Nephron progenitor cell (in vitro differentiated cells): ENCODE measurements around the gene FABP6.

Experiments
- DNase-seq: peaks from one replicate; pipeline ENCODE4 v3.0.0; 2021
- H3K27ac Mint-ChIP-seq: 2 replicates; pipeline ENCODE4 v1.8.0; 2021; ENCODE audit warnings: mild to moderate bottlenecking, moderate library complexity, mixed read lengths
- H3K27me3 Mint-ChIP-seq: 2 replicates; pipeline ENCODE4 v1.8.0; 2021; ENCODE audit warnings: mild to moderate bottlenecking, low read depth, mixed read lengths; ENCODE audit not compliant: poor library complexity
- H3K36me3 Mint-ChIP-seq: 2 replicates; pipeline ENCODE4 v1.8.0; 2021; ENCODE audit warnings: low read depth, mixed read lengths
- H3K4me1 Mint-ChIP-seq: 2 replicates; pipeline ENCODE4 v1.8.0; 2021; ENCODE audit warnings: mixed read lengths
- H3K4me3 Mint-ChIP-seq: 2 replicates; pipeline ENCODE4 v1.8.0; 2021; ENCODE audit warnings: mild to moderate bottlenecking, moderate library complexity, mixed read lengths
- H3K9me3 Mint-ChIP-seq: 2 replicates; pipeline ENCODE4 v1.8.0; 2021; ENCODE audit warnings: mild to moderate bottlenecking, moderate library complexity, mixed read lengths
- TF ChIP-seq, protein P1 (sequence below): fragments of 200-600 bp; sonication (generic); IDR thresholded peaks from 2 replicates; pipeline ENCODE4 v1.5.0; 2021; ENCODE audit warnings: antibody characterized with exemption

FABP6 gene

DNA sequence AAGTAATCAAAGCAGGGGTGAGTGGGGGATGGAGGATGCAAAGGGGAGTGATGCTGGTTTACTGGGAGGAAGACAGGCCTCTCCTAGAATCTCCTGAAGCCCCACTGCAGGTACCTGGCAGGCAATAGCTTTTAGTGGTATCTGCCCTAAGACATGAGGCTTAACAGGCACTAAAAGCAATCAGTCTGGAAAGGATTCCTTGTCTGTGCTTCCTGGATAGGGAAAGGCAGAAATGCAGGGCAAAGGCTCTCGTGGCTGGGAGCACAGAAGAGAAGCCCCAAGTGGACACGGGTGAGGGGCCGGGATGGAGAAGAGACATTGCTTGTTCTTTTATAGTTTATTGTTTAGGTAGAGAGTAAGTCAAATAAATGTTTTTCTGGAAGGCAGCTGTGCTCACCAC, 43.0 kb downstream of the FABP6 start:
- H3K9me3 Mint-ChIP-seq: no peaks in the 10 kb centered on the region
- TF ChIP-seq, protein P1, sequence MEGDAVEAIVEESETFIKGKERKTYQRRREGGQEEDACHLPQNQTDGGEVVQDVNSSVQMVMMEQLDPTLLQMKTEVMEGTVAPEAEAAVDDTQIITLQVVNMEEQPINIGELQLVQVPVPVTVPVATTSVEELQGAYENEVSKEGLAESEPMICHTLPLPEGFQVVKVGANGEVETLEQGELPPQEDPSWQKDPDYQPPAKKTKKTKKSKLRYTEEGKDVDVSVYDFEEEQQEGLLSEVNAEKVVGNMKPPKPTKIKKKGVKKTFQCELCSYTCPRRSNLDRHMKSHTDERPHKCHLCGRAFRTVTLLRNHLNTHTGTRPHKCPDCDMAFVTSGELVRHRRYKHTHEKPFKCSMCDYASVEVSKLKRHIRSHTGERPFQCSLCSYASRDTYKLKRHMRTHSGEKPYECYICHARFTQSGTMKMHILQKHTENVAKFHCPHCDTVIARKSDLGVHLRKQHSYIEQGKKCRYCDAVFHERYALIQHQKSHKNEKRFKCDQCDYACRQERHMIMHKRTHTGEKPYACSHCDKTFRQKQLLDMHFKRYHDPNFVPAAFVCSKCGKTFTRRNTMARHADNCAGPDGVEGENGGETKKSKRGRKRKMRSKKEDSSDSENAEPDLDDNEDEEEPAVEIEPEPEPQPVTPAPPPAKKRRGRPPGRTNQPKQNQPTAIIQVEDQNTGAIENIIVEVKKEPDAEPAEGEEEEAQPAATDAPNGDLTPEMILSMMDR: no peak
- peaks cover 69% of the 10 kb centered on the region for H3K4me1 Mint-ChIP-seq
- peak overlapping the region; percentile 45 for H3K4me3 Mint-ChIP-seq
- peaks cover 48% of the 10 kb centered on the region for H3K36me3 Mint-ChIP-seq
- peak overlapping the region; percentile 99 for H3K27ac Mint-ChIP-seq
- no peak for DNase-seq
- H3K27me3 Mint-ChIP-seq: peaks cover 2% of the 10 kb centered on the region

DNA sequence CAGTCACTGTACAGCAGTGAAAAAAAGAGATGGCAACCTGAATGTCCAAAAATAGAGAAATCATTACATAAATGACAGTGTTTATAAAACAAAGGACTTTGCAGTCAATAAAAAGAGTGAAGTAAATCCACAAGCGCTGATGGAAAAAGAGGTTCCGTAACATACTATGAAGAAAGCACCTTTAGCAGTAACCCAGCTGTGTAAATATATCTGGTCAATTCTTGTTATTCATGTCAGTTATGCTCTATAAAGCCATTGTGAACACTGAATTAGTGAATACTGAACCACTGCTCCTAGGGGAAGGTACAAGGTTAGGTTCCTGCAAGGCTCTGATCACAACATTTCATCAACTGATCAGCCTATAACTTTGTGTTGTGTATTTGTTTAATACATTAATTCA, 43.6 kb downstream of the FABP6 start:
- TF ChIP-seq, protein P1: no peak
- Mint-ChIP-seq H3K27me3 (peaks cover 4% of the 10 kb centered on the region), H3K9me3 (no peaks in the 10 kb centered on the region), H3K36me3 (peaks cover 49% of the 10 kb centered on the region), H3K4me3 (no peak overlapping the region), H3K27ac (peak overlapping the region; percentile 99), H3K4me1 (peaks cover 67% of the 10 kb centered on the region)
- no peak for DNase-seq

DNA sequence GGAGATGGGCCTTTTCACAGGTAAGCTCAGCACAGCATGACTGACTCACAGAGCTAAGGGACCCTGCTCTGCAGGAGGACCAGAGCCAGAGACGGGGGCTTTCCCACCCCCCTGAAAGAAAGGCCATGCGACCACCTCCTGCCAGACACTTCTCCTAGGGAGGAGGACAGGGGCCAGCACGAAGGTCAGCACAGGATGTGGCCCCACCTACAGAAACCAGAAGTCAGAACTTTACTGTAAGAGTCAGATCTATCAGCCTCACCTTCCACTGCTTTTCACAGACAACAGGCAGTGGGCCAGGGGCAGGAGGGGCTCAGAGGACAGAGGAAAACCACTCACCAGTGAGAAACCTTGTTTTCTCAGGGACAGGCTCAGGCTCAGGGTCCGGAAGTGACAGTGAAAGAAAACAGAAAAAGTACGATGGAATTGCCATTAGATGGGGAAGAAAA, 45.2 kb downstream of the FABP6 start:
- Mint-ChIP-seq H3K27ac (no peak overlapping the region), H3K27me3 (peaks cover 4% of the 10 kb centered on the region), H3K9me3 (no peaks in the 10 kb centered on the region), H3K4me1 (peaks cover 71% of the 10 kb centered on the region), H3K36me3 (peaks cover 50% of the 10 kb centered on the region), H3K4me3 (no peak overlapping the region)
- TF ChIP-seq, protein P1: no peak
- no peak for DNase-seq

DNA sequence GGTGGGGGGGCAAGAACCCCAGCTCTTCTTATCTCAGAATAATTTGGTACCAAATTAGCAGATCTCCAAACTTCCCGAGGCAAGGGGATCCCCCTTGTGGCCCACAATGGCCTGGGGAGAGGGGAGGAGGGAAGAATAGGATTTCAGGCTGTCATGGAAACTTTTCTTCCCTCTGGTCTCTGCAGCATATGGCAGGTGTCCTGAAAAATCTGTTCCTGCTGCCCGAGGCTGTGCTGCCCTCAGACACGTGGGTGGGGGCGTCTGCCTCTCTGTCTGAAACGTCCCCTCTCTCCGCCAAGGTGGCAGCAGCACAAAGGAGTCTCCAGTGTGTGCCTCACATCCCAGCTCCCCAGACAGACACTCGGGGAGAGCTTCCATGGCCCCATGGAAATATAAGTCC, 49.0 kb downstream of the FABP6 start:
- DNase-seq: no peak
- H3K4me3 Mint-ChIP-seq: no peak overlapping the region
- peaks cover 67% of the 10 kb centered on the region for H3K4me1 Mint-ChIP-seq
- peaks cover 4% of the 10 kb centered on the region for H3K27me3 Mint-ChIP-seq
- no peaks in the 10 kb centered on the region for H3K9me3 Mint-ChIP-seq
- TF ChIP-seq, protein P1: no peak
- peaks cover 59% of the 10 kb centered on the region for H3K36me3 Mint-ChIP-seq
- H3K27ac Mint-ChIP-seq: peak overlapping the region; percentile 93

DNA sequence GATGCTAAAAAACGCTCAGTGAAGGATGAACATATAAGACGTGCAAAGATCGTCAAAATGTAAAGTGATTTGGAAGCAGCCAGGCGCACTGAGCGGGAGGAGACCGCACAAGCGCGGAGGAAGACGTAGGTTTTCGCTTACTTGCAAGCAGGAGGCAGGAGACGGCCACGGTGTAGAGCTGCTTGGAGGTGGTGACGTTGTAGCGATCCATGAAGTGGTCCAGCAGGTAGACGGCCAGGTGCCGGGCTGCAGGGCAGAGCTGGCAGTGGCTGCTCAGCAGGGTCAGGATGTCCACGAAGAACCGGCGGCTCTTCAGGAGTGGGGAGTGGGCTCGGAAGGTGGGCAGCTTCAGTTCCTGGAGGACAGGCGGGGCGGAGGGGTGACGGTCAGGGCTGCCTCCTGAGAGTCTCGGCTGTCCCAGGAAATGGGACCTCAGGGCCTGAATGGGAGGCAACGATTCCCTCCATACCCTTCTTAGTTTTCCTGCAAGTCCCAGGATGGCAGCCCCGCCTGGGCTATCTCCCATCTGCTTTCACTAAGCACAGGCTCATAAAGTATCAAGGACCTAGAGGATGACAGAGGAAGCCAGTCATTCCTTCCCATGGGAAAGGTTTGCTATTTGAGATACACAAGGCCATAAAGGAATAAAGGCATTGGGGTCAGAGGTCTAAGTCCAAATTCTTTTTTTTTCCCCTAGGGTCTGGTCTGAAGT, 51.2 kb downstream of the FABP6 start:
- Mint-ChIP-seq H3K4me1 (peaks cover 63% of the 10 kb centered on the region), H3K4me3 (no peak overlapping the region), H3K36me3 (peaks cover 64% of the 10 kb centered on the region), H3K27ac (no peak overlapping the region), H3K9me3 (no peaks in the 10 kb centered on the region), H3K27me3 (peaks cover 8% of the 10 kb centered on the region)
- TF ChIP-seq, protein P1: no peak
- peak; percentile 30 for DNase-seq

DNA sequence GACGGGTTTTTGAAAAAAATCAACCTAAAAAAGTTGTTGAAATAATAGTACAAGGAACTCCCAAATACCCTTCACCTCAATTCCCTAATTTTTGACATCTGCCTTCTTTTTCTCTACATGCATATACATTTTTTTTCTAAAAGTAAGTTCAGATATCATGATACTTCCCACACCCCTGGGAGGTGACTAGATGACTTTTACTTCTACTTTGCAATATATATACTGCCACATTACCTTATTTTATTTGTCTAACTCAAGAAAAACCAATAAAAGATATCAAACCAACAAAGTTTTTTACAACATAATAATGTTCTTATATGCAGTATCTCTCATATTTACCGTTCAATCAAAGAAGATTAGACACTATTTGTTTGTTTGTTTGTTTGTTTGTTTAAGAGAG, 52.0 kb downstream of the FABP6 start:
- Mint-ChIP-seq H3K27me3 (peaks cover 8% of the 10 kb centered on the region), H3K36me3 (peaks cover 64% of the 10 kb centered on the region), H3K9me3 (no peaks in the 10 kb centered on the region), H3K4me1 (peaks cover 70% of the 10 kb centered on the region), H3K4me3 (no peak overlapping the region), H3K27ac (no peak overlapping the region)
- TF ChIP-seq, protein P1: no peak
- no peak for DNase-seq
